Fibroblast of lung (primary cell): ENCODE measurements around the gene PCGF3. TPM values are rescaled to one million over a fixed set of nuclear protein-coding genes. Genes with fewer than 3 reads are reported as not detected.

Source experiments
- DNase-seq, 2 donors: peaks; one replicate each; pipeline versions ENCODE4 v3.0.0 to v3.0.0-alpha.2; 2010; ENCODE audit warnings: low read depth in 2 of 2
- H2AFZ ChIP-seq: 2 replicates; pipeline ENCODE4 v1.5.1; 2012; ENCODE audit warnings: low read length, control low read depth, inconsistent platforms
- H3K27ac ChIP-seq: 2 replicates; pipeline ENCODE4 v1.5.1; 2011; ENCODE audit warnings: low read length, control low read depth; ENCODE audit not compliant: insufficient read depth
- H3K27me3 ChIP-seq: 2 replicates; pipeline ENCODE4 v1.5.1; 2011; ENCODE audit warnings: mild to moderate bottlenecking, low read length; ENCODE audit not compliant: control insufficient read depth, insufficient read depth
- H3K36me3 ChIP-seq: 2 replicates; pipeline ENCODE4 v1.5.1; 2011; ENCODE audit warnings: low read length; ENCODE audit not compliant: control insufficient read depth, insufficient read depth
- H3K4me1 ChIP-seq: 2 replicates; pipeline ENCODE4 v1.5.1; 2011; ENCODE audit warnings: low read length; ENCODE audit not compliant: control insufficient read depth, insufficient read depth; ENCODE audit errors: extremely low read depth
- H3K4me2 ChIP-seq: 2 replicates; pipeline ENCODE4 v1.5.1; 2011; ENCODE audit warnings: low read length, control low read depth; ENCODE audit not compliant: insufficient read depth; ENCODE audit errors: extremely low read depth
- H3K4me3 ChIP-seq, 4 experiments: fragments of 200-600 bp in 1 of 4; sonication (generic) in 1 of 4; replicated peaks in 1 of 4; 2 replicates each; pipeline ENCODE4 v1.5.1; 2011 to 2016; ENCODE audit warnings: low read length in 4 of 4, low read depth in 3 of 4, mild to moderate bottlenecking in 3 of 4, control low read depth in 2 of 4, inconsistent platforms in 1 of 4, mixed read lengths in 1 of 4; ENCODE audit not compliant: insufficient read depth in 1 of 4; ENCODE audit errors: control extremely low read depth in 1 of 4
- H3K79me2 ChIP-seq: 2 replicates; pipeline ENCODE4 v1.5.1; 2012; ENCODE audit warnings: mild to moderate bottlenecking, low read length, inconsistent platforms; ENCODE audit not compliant: control insufficient read depth, insufficient read depth
- H3K9ac ChIP-seq: 2 replicates; pipeline ENCODE4 v1.5.1; 2011; ENCODE audit warnings: mild to moderate bottlenecking, low read length, control low read depth; ENCODE audit not compliant: insufficient read depth
- H3K9me3 ChIP-seq: 2 replicates; pipeline ENCODE4 v1.5.1; 2012; ENCODE audit warnings: low read depth, low read length; ENCODE audit not compliant: control insufficient read depth, insufficient read depth
- H4K20me1 ChIP-seq: 2 replicates; pipeline ENCODE4 v1.5.1; 2011; ENCODE audit warnings: low read length; ENCODE audit not compliant: control insufficient read depth, insufficient read depth; ENCODE audit errors: extremely low read depth
- CTCF ChIP-seq, 2 donors: IDR thresholded peaks in 1 of 2; conservative IDR thresholded peaks in 1 of 2; 1 replicate in 1 of 2; 2 replicates in 1 of 2; pipeline ENCODE4 v1.5.1; 2011 to 2012; ENCODE audit warnings: low read length in 2 of 2, control low read depth in 1 of 2, inconsistent platforms in 1 of 2, low read depth in 1 of 2, mild to moderate bottlenecking in 1 of 2
- EZH2 ChIP-seq: IDR thresholded peaks from 2 replicates; pipeline ENCODE4 v1.5.1; 2012; ENCODE audit warnings: low read length, control low read depth, mild to moderate bottlenecking; ENCODE audit errors: missing control alignments
- polyA plus RNA-seq, 2 donors: library from polyadenylated mRNA; depleted of rRNA in 1 of 2; stranded (reverse) in 1 of 2; unstranded in 1 of 2; fragments of >200 nt; gene quantifications; 2 replicates each; pipeline ENCODE4 v1.2.1, GENCODE V29; 2011 to 2012; ENCODE audit warnings: missing spikeins in 1 of 2
- total RNA-seq: library from RNA; depleted of rRNA; stranded (reverse); fragments of >200 nt; gene quantifications from 2 replicates; pipeline ENCODE4 v1.2.1, GENCODE V29; 2014

Gene PCGF3
- total and polyA plus RNA-seq, 2 donors (not counting 1 experiment from before 2014, with no cell fraction given), result 24.8 to 27.1 TPM

DNA sequence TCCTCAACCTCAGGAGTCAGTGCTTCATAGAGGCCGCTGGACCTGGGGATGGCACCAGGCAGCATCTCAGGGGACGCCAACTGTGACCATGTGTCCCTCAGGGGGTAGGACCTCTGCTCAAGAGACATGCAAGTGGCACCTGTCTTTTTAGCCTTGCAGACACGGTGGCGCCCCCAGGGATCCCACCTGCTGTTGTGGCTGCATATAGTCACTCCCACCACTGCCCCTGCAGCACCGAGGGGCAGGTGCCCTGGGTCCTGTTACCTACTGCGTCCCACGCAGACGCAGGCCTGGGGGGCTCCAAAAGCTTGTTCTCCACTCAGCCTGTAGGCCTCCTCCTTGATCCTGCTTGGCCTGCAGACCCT, 28.8 kb upstream of the PCGF3 start:
- peaks cover 4% of the 10 kb centered on the region for H3K4me1 ChIP-seq
- H3K4me2 ChIP-seq, result no peak overlapping the region
- no peak for DNase-seq
- peaks cover 13% of the 10 kb centered on the region for H3K79me2 ChIP-seq
- no peaks in the 10 kb centered on the region for H3K27me3 ChIP-seq
- peaks cover 5% of the 10 kb centered on the region for H3K36me3 ChIP-seq
- H3K27ac ChIP-seq, result no peak overlapping the region
- H2AFZ ChIP-seq, result no peak overlapping the region
- H4K20me1 ChIP-seq, result no peaks in the 10 kb centered on the region
- H3K9ac ChIP-seq, result no peak overlapping the region
- no peaks in the 10 kb centered on the region for H3K9me3 ChIP-seq
- TF ChIP-seq EZH2 (no peak), CTCF (conservative IDR thresholded peaks at IDR 0.05 in 1 of 2, IDR thresholded peaks at IDR 0.05 in 1 of 2; ENCODE audit: low read depth in 1 of 2, low read length in 2 of 2) (no peak)
- H3K4me3 ChIP-seq, result no peak overlapping the region

- TF ChIP-seq EZH2 (no peak), CTCF (conservative IDR thresholded peaks at IDR 0.05 in 1 of 2, IDR thresholded peaks at IDR 0.05 in 1 of 2; ENCODE audit: low read depth in 1 of 2, low read length in 2 of 2) (no peak)
- H3K9ac ChIP-seq, result no peak overlapping the region
- H3K9me3 ChIP-seq, result no peaks in the 10 kb centered on the region
- no peak overlapping the region for H3K27ac ChIP-seq
- no peak overlapping the region for H3K4me2 ChIP-seq
- no peak overlapping the region for H3K4me3 ChIP-seq
- no peaks in the 10 kb centered on the region for H4K20me1 ChIP-seq
- no peaks in the 10 kb centered on the region for H3K27me3 ChIP-seq
- no peak for DNase-seq
- H3K4me1 ChIP-seq, result peaks cover 4% of the 10 kb centered on the region
- peaks cover 13% of the 10 kb centered on the region for H3K79me2 ChIP-seq
- no peak overlapping the region for H2AFZ ChIP-seq
- H3K36me3 ChIP-seq, result peaks cover 2% of the 10 kb centered on the region
Observed at GRCh38 chr4:677431-678293, 28.0 kb upstream of the PCGF3 start.

- no peak overlapping the region for H3K9ac ChIP-seq
- no peaks in the 10 kb centered on the region for H3K27me3 ChIP-seq
- H2AFZ ChIP-seq, result no peak overlapping the region
- no peak overlapping the region for H3K4me2 ChIP-seq
- no peak for DNase-seq
- TF ChIP-seq EZH2 (no peak), CTCF (conservative IDR thresholded peaks at IDR 0.05 in 1 of 2, IDR thresholded peaks at IDR 0.05 in 1 of 2; ENCODE audit: low read depth in 1 of 2, low read length in 2 of 2) (no peak)
- H3K79me2 ChIP-seq, result peaks cover 7% of the 10 kb centered on the region
- H3K4me3 ChIP-seq, result no peak overlapping the region
- H3K4me1 ChIP-seq, result no peaks in the 10 kb centered on the region
- H3K27ac ChIP-seq, result no peak overlapping the region
- no peaks in the 10 kb centered on the region for H4K20me1 ChIP-seq
- peaks cover 2% of the 10 kb centered on the region for H3K36me3 ChIP-seq
- no peaks in the 10 kb centered on the region for H3K9me3 ChIP-seq
Observed at GRCh38 chr4:678331-679103, 27.1 kb upstream of the PCGF3 start.
